ENCODE data around the gene CHAMP1. TPM values are rescaled to one million over a fixed set of nuclear protein-coding genes. Genes with fewer than 3 reads are reported as not detected.
"Not testable (repeated sequence)": the region's sequence is repeated elsewhere in the genome, so short reads cannot be mapped to it uniquely, and the experiment has no call there.

The CHAMP1 gene
- polyA plus RNA-seq, 1 of the 3 experiments (the other 2 are of a cell fraction): 28.6 TPM

DNA sequence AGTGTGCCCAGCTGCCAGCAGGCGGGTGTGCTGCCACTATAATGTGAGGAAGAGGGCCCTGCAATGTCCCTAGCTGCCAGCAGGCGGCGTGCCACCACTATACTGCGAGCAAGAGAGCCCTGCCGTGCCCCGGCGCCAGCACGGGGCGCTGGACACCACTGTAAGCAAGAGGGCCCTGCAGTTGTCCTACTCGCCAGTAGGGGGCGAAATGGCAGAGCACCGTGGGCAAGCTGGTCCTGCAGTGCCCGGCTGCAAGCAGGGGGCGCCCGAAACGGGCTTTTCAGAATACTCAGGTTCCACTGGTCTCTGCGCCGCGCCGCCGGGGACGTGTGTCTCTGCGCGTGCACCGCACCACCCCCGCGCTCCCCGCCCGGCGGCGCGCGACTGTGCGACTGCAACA lies 38.5 kb downstream of the CHAMP1 start:
- H3K9me2 ChIP-seq; H3K4me3 ChIP-seq (ENCODE audit: low read depth in 2 of 2, low read length in 1 of 2); H2AFZ ChIP-seq (ENCODE audit: low read depth); H3K9ac ChIP-seq; H3K27me3 ChIP-seq (ENCODE audit: insufficient read depth); H3K4me2 ChIP-seq; H3K27ac ChIP-seq (ENCODE audit: low read depth in 2 of 2, low read length in 1 of 2); H4K20me1 ChIP-seq (ENCODE audit: insufficient read depth); H3F3A ChIP-seq (replicated peaks; ENCODE audit: insufficient read depth); H3K4me1 ChIP-seq (ENCODE audit: control insufficient read depth in 1 of 2, insufficient read depth in 2 of 2, low read depth in 1 of 2, low read length in 1 of 2); POLR2A ChIA-PET; H3K9me3 ChIP-seq; H3K36me3 ChIP-seq (replicated peaks in 1 of 2; ENCODE audit: control insufficient read depth in 1 of 2, insufficient read depth in 2 of 2, low read length in 1 of 2); H3K79me2 ChIP-seq (ENCODE audit: insufficient read depth): not testable (repeated sequence)
- 72% methylated on average over 26 of the region's 34 CpGs for WGBS (ENCODE audit: low lambda C conversion rate)
- DNase-seq: peak; percentile 38
- TF ChIP-seq CTCF (IDR thresholded peaks at IDR 0.05): peak; percentile 61
- CTCF ChIA-PET: interaction anchor here (1.0 to 1.4 kb wide), 2 partner anchors 11 to 54 kb away, joined by 3 to 5 read pairs; no protein-coding TSS in a partner anchor

- POLR2A ChIA-PET; H3K4me3 ChIP-seq (ENCODE audit: low read depth in 2 of 2, low read length in 1 of 2): not testable (repeated sequence)
- 92% methylated on average over 38 of the region's 38 CpGs for WGBS (ENCODE audit: low lambda C conversion rate)
Observed at GRCh38 chr13:114353382-114353781, 39.1 kb downstream of the CHAMP1 start.

More at GRCh38 chr13:114353382-114353781, 39.1 kb downstream of the CHAMP1 start:
- not testable (repeated sequence) for H3K9ac ChIP-seq; H3F3A ChIP-seq (replicated peaks; ENCODE audit: insufficient read depth); H4K20me1 ChIP-seq (ENCODE audit: insufficient read depth); DNase-seq; H3K4me1 ChIP-seq (ENCODE audit: control insufficient read depth in 1 of 2, insufficient read depth in 2 of 2, low read depth in 1 of 2, low read length in 1 of 2); H3K36me3 ChIP-seq (replicated peaks in 1 of 2; ENCODE audit: control insufficient read depth in 1 of 2, insufficient read depth in 2 of 2, low read length in 1 of 2); H3K27me3 ChIP-seq (ENCODE audit: insufficient read depth); H3K27ac ChIP-seq (ENCODE audit: low read depth in 2 of 2, low read length in 1 of 2); H3K9me2 ChIP-seq; H3K79me2 ChIP-seq (ENCODE audit: insufficient read depth); H3K4me2 ChIP-seq; H3K9me3 ChIP-seq; H2AFZ ChIP-seq (ENCODE audit: low read depth)
- CTCF ChIA-PET: interaction anchor here (1.0 to 1.4 kb wide), 2 partner anchors 11 to 55 kb away, joined by 3 to 5 read pairs; no protein-coding TSS in a partner anchor

Small RNA genes lying within 50 kb of the gene (small RNA-seq; reads per million reads assigned to genes)
- gene MIR4502: 0 reads per million in 7 experiments

Other genes starting within 250 kb of the CHAMP1 start
- 23.9 and 25.1 TPM in 2 replicates for gene RASA3, start 181.9 kb upstream of the CHAMP1 start, polyA plus RNA-seq (2012; rRNA removed)
- gene CFAP97D2, start 135.2 kb upstream of the CHAMP1 start, polyA plus RNA-seq (2012; rRNA removed): not detected in 2 replicates
- 56.9 and 77.2 TPM in 2 replicates for gene CDC16, start 79.6 kb upstream of the CHAMP1 start, polyA plus RNA-seq (2012; rRNA removed)
- 63.2 and 74.4 TPM in 2 replicates for gene UPF3A, start 32.9 kb upstream of the CHAMP1 start, polyA plus RNA-seq (2012; rRNA removed)